Measurements from ENCODE around the gene RILPL1.

RILPL1 gene

DNA sequence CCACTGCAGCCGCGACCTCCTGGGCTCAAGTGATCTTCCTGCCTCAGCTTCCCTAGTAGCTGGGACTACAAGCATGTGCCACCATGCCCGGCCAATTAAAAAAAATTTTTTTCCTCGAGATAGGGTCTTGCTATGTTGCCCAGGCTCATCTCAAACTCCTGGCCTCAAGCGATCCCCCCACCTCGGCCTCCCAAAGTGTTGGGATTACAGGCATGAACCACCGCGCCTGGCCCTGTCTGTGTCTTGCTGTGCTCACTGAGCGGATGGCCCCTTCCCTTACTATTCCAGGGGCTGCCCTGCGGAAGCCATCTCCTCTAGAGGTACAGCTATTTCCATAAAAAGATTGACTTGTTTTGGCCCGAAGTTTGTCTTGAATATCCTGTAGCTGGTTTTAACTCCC, 55.5 kb downstream of the RILPL1 start:
- DNase-seq: no peak
- Histone ChIP-seq H3K27me3 (replicated peaks) (no peaks in the 10 kb centered on the region), H3K27ac (no peak overlapping the region), H3K36me3 (replicated peaks) (peaks cover 24% of the 10 kb centered on the region), H3K4me3 (ENCODE audit: low read depth, low read length) (no peak overlapping the region)
- in situ Hi-C loops (cut with HindIII; ENCODE audit: low pct_ligation_motif_present, low sequenced_read_pairs): no loop called here
- no peak for TF ChIP-seq CTCF (IDR thresholded peaks at IDR 0.05; ENCODE audit: low read depth, low read length, missing control alignments)

DNA sequence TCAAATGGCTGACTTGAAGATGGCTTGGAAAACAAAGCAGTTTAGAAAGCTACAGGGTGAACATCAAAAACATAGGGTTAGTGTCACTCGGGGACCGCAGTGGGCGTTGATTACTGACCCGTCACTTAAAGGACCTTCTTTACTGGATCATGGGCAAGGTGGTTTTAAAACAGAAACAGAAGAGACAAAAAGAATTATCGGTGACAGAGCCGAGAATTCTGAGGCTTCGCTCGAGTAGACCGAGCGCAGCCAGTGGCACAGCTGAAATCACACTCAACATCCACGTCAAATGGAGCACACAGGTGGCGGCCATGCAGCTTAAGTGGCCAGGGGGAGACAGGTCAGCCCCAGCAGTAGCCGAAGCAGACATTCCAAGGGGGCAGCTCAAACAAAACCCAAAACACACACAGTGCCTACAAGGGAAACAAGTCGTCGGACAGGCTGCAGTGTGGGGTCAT, 58.2 kb downstream of the RILPL1 start:
- Histone ChIP-seq H3K36me3 (replicated peaks) (peaks cover 31% of the 10 kb centered on the region), H3K27me3 (replicated peaks) (no peaks in the 10 kb centered on the region), H3K27ac (no peak overlapping the region), H3K4me3 (ENCODE audit: low read depth, low read length) (no peak overlapping the region)
- in situ Hi-C loops (cut with HindIII; ENCODE audit: low pct_ligation_motif_present, low sequenced_read_pairs): no loop called here
- TF ChIP-seq CTCF (IDR thresholded peaks at IDR 0.05; ENCODE audit: low read depth, low read length, missing control alignments): no peak
- DNase-seq: no peak

- TF ChIP-seq CTCF (IDR thresholded peaks at IDR 0.05; ENCODE audit: low read depth, low read length, missing control alignments): no peak
- Histone ChIP-seq H3K36me3 (replicated peaks) (peaks cover 32% of the 10 kb centered on the region), H3K4me3 (ENCODE audit: low read depth, low read length) (no peak overlapping the region), H3K27ac (no peak overlapping the region), H3K27me3 (replicated peaks) (no peaks in the 10 kb centered on the region)
- DNase-seq: no peak
- in situ Hi-C loops (cut with HindIII; ENCODE audit: low pct_ligation_motif_present, low sequenced_read_pairs): no loop called here
These were observed 58.9 kb downstream of the RILPL1 start for GRCh38 chr12:123474485-123475245.

GRCh38 chr12:123472438-123472849, 61.1 kb downstream of the RILPL1 start:
- H3K36me3 ChIP-seq (replicated peaks): peaks cover 29% of the 10 kb centered on the region
- no peak overlapping the region for H3K4me3 ChIP-seq (ENCODE audit: low read depth, low read length)
- no peak for DNase-seq
- no peaks in the 10 kb centered on the region for H3K27me3 ChIP-seq (replicated peaks)
- H3K27ac ChIP-seq: no peak overlapping the region
- no peak for TF ChIP-seq CTCF (IDR thresholded peaks at IDR 0.05; ENCODE audit: low read depth, low read length, missing control alignments)
- in situ Hi-C loops (cut with HindIII; ENCODE audit: low pct_ligation_motif_present, low sequenced_read_pairs): no loop called here

- peak; percentile 71 for DNase-seq
- Histone ChIP-seq H3K4me3 (ENCODE audit: low read depth, low read length) (no peak overlapping the region), H3K27ac (no peak overlapping the region), H3K27me3 (replicated peaks) (no peaks in the 10 kb centered on the region), H3K36me3 (replicated peaks) (peaks cover 29% of the 10 kb centered on the region)
- in situ Hi-C loops (cut with HindIII; ENCODE audit: low pct_ligation_motif_present, low sequenced_read_pairs): no loop called here
- TF ChIP-seq CTCF (IDR thresholded peaks at IDR 0.05; ENCODE audit: low read depth, low read length, missing control alignments): no peak
These were observed 62.0 kb downstream of the RILPL1 start for GRCh38 chr12:123471374-123472068.

Data from brain microvascular endothelial cell (primary cell).